ENCODE results near the gene NT5C1A.

DNA sequence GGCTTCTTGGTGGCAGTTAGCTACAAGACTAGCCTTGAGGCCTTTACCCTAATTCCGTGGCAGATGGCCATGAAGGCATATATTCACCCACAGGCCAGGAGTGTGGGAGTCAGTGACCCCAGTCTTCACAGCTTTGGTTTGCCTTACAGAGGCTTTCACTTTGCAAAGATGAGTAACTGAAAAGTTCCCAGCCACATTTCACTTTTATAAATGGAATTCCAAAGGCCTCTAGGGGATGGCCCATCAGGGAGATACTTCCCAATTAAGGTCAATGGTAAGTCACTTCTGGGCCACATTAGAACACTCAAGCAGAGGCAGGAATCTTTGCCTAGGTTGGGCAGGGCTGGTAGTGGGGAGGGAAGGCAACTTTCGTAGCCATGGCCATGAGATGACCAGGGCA is 19.4 kb downstream of the NT5C1A start:
- TF ChIP-seq, protein P1, sequence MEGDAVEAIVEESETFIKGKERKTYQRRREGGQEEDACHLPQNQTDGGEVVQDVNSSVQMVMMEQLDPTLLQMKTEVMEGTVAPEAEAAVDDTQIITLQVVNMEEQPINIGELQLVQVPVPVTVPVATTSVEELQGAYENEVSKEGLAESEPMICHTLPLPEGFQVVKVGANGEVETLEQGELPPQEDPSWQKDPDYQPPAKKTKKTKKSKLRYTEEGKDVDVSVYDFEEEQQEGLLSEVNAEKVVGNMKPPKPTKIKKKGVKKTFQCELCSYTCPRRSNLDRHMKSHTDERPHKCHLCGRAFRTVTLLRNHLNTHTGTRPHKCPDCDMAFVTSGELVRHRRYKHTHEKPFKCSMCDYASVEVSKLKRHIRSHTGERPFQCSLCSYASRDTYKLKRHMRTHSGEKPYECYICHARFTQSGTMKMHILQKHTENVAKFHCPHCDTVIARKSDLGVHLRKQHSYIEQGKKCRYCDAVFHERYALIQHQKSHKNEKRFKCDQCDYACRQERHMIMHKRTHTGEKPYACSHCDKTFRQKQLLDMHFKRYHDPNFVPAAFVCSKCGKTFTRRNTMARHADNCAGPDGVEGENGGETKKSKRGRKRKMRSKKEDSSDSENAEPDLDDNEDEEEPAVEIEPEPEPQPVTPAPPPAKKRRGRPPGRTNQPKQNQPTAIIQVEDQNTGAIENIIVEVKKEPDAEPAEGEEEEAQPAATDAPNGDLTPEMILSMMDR (IDR thresholded peaks at IDR 0.05; ENCODE audit: poor library complexity): no peak
- TF ChIP-seq EZH2 (IDR thresholded peaks at IDR 0.05; ENCODE audit: borderline replicate concordance) (no peak), EZH2phosphoT487 (IDR thresholded peaks at IDR 0.05; ENCODE audit: low read depth, severe bottlenecking, unreplicated experiment) (no peak)

Measured in hepatocyte (in vitro differentiated cells).